NCI-H2196 (cell line): Measurements from ENCODE around the gene MOB3A.
"Not testable (repeated sequence)": the region's sequence is repeated elsewhere in the genome, so short reads cannot be mapped to it uniquely, and the experiment has no call there.

ENCODE experiments used
- DNase-seq: peaks from one replicate; lab custom pipeline; 2025; ENCODE audit not compliant: unreplicated experiment; lab: John Stamatoyannopoulos, UW

MOB3A gene

GRCh38 chr19:2035590-2035991, 60.5 kb downstream of the MOB3A start:
- no peak for DNase-seq

- DNase-seq, result peak; percentile 53
Measured at GRCh38 chr19:2034729-2035589, 61.2 kb downstream of the MOB3A start.

- not testable (repeated sequence) for DNase-seq
Measured at GRCh38 chr19:2034253-2034652, 61.9 kb downstream of the MOB3A start.

- no peak for DNase-seq
Measured at GRCh38 chr19:2033825-2034159, 62.3 kb downstream of the MOB3A start.

GRCh38 chr19:2033115-2033824, 62.9 kb downstream of the MOB3A start:
- DNase-seq, result no peak

GRCh38 chr19:2032296-2032941, 63.7 kb downstream of the MOB3A start:
- DNase-seq, result peak; percentile 96

- DNase-seq, result no peak
Measured at GRCh38 chr19:2027361-2027760, 68.8 kb downstream of the MOB3A start.

- DNase-seq, result no peak
Measured at GRCh38 chr19:2026770-2027169, 69.4 kb downstream of the MOB3A start.

GRCh38 chr19:2022289-2022688, 73.8 kb downstream of the MOB3A start:
- DNase-seq, result no peak

- DNase-seq, result no peak
Measured at GRCh38 chr19:2021453-2022140, 74.5 kb downstream of the MOB3A start.
